Measurements from ENCODE around the gene KRT28. TPM values are rescaled to one million over a fixed set of nuclear protein-coding genes. Genes with fewer than 3 reads are reported as not detected.

The KRT28 gene
- total and polyA plus RNA-seq, 2 of the 8 experiments (the other 6 are each of a cell fraction or from before 2014, with no cell fraction given) = not detected

DNA sequence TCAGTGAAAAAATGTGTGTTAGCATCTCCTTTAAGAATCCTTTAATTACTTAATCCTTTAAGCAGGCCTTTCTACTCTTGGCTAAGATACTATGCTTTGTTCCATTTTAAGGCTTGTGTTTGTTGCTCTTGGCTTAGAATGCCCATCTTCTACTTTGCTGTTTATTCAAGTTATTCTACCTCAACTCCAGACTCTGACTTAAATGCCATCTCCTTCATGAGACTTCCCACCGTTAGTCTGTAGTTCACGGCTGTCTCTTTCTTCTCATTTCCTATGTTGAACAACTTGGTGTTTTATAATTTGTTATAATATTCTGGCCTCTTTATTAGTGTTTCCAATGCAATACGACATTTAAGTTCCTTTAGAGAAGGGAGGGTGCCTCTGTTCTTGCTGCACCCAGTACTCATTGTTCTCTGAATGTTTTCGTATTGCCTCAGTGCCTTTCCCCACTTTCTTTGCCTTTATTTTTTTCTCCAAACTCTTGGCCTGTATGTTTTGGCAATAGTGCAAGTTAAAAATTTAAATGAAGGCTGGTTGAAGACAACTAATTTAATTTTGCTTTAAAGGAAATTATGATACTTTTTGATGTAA is 28.8 kb upstream of the KRT28 start:
- Histone ChIP-seq H2AFZ (ENCODE audit: low read length) (no peak overlapping the region), H3K18ac (ENCODE audit: extremely low read depth, low read length) (no peak overlapping the region), H3K9me3 (ENCODE audit: insufficient read depth in 2 of 2, low read depth in 1 of 2, low read length in 1 of 2) (no peaks in the 10 kb centered on the region), H2BK120ac (replicated peaks; ENCODE audit: low read depth, low read length) (no peak overlapping the region), H3K4me1 (replicated peaks in 1 of 4; ENCODE audit: control insufficient read depth in 3 of 4, insufficient read depth in 4 of 4, low read length in 3 of 4) (peaks cover 0 to 3% (median 0%) of the 10 kb centered on the region in 4 experiments; a peak in 1 of 7 replicates), H3K9ac (replicated peaks in 1 of 4; ENCODE audit: extremely low read depth in 1 of 4, low read depth in 3 of 4, low read length in 3 of 4) (no peak overlapping the region), H3K79me2 (ENCODE audit: control insufficient read depth in 1 of 2, insufficient read depth in 2 of 2, low read length in 2 of 2) (no peaks in the 10 kb centered on the region), H4K5ac (ENCODE audit: insufficient read length, low read depth, low read length) (no peak overlapping the region), H3K27ac (ENCODE audit: low read depth, low read length) (no peak overlapping the region), H3K14ac (ENCODE audit: insufficient read length) (no peak overlapping the region), H4K20me1 (replicated peaks in 1 of 2; ENCODE audit: control insufficient read depth in 1 of 2, insufficient read depth in 2 of 2, low read length in 2 of 2) (peaks cover 0 to 2% of the 10 kb centered on the region in 2 experiments), H3K23me2 (ENCODE audit: low read depth, low read length) (no peaks in the 10 kb centered on the region; the same call in 1 of the 2 replicates), H3K56ac (replicated peaks; ENCODE audit: insufficient read length, low read depth, low read length) (no peak overlapping the region), H3K27me3 (replicated peaks in 1 of 4; ENCODE audit: control insufficient read depth in 3 of 4, extremely low read depth in 1 of 4, insufficient read depth in 3 of 4, low read length in 3 of 4) (peaks cover 0 to 24% (median 5%) of the 10 kb centered on the region in 4 experiments; a peak in 5 of 7 replicates), H3K4ac (replicated peaks; ENCODE audit: insufficient read length, low read depth, low read length) (no peak overlapping the region), H3K36me3 (ENCODE audit: control insufficient read depth in 2 of 4, insufficient read depth in 4 of 4, low read length in 3 of 4) (no peaks in the 10 kb centered on the region), H2BK20ac (ENCODE audit: low read length) (no peak overlapping the region), H2BK15ac (ENCODE audit: low read length) (no peak overlapping the region), H2BK12ac (ENCODE audit: low read depth, low read length) (no peak overlapping the region), H3K79me1 (ENCODE audit: low read depth, low read length) (no peaks in the 10 kb centered on the region), H4K8ac (ENCODE audit: extremely low read depth, insufficient read depth, low read length) (no peak overlapping the region), H4K91ac (replicated peaks; ENCODE audit: insufficient read length, low read length) (no peak overlapping the region), H3K23ac (ENCODE audit: insufficient read length) (no peak overlapping the region), H2AK5ac (ENCODE audit: low read depth, low read length) (no peak overlapping the region), H2BK5ac (ENCODE audit: low read depth, low read length) (no peak overlapping the region), H3K4me3 (ENCODE audit: extremely low read depth in 1 of 4, insufficient read depth in 2 of 4, low read depth in 3 of 4, low read length in 4 of 4) (no peak overlapping the region), H3K4me2 (ENCODE audit: insufficient read depth in 1 of 2, low read depth in 2 of 2, low read length in 2 of 2) (no peak overlapping the region)
- no peak for FAIRE-seq
- POLR2A ChIA-PET (ENCODE audit: partially characterized antibody) = no interaction called here
- WGBS, 2 experiments (ENCODE audit: extremely low coverage in 1 of 2, insufficient coverage in 1 of 2, insufficient read length in 1 of 2, insufficient replicate concordance in 2 of 2, low coverage in 1 of 2, low lambda C conversion rate in 2 of 2, missing lambda C conversion rate in 1 of 2) = 88% methylated on average over 4 of the region's 4 CpGs; no CpG with 5 or more reads in 1 of the 2 experiments
- no peak for DNase-seq (ENCODE audit: low read depth in 1 of 2, low spot score in 2 of 2)
- CTCF ChIA-PET (ENCODE audit: partially characterized antibody) = interaction anchor here (1.0 kb wide), 1 partner anchor 502 kb away, joined by 3 read pairs; no protein-coding TSS in a partner anchor
